Left colon (tissue), 2 donors: Measurements from ENCODE around the gene RPL22. TPM values are rescaled to one million over a fixed set of nuclear protein-coding genes. Genes with fewer than 3 reads are reported as not detected.

Experiments
- ATAC-seq: fragments of 200-7000 bp; cut with Tn5 transposase; one replicate; pipeline ENCODE4 v1.9.1; 2020; ENCODE audit warnings: mild to moderate bottlenecking, moderate library complexity
- DNase-seq, 2 donors: peaks; one replicate each; pipeline ENCODE4 v3.0.0-alpha.2; 2020
- intact Hi-C, 2 donors: fragments of 100-400 bp; cut with DNase I in 1 of 2; cut with micrococcal nuclease in 1 of 2; formaldehyde crosslinking; loops; one replicate each; pipeline versions ENCODE4 v1.11.2 to v1.14.0; 2022; cut with DNase I, micrococcal nuclease
- total RNA-seq, 2 donors: library from RNA; stranded (reverse); fragmentation: NEBNext Ultra II Directional; extraction: Animal tissue kit (Norgen Biotek cat#: 25700); gene quantifications; one replicate each; pipeline ENCODE4 v1.2.1, GENCODE V29; 2021
- donor health status: DM: no; HTN: no; CAD: no.
- donor health status: DM: yes; HTN: yes; CAD: no.

Gene RPL22
- total RNA-seq, 2 donors from 2014 or later = 297 to 352 TPM

GRCh38 chr1:6166221-6166620 is 33.2 kb downstream of the RPL22 start:
- ATAC-seq = no peak
- intact Hi-C loops = no loop called here
- DNase-seq = no peak

- intact Hi-C loops = no loop called here
- no peak for DNase-seq
Measured at GRCh38 chr1:6165441-6165985, 33.9 kb downstream of the RPL22 start.

GRCh38 chr1:6165027-6165426 is 34.4 kb downstream of the RPL22 start:
- no peak for DNase-seq
- ATAC-seq = no peak
- intact Hi-C loops = no loop called here

More at GRCh38 chr1:6165441-6165985, 33.9 kb downstream of the RPL22 start:
- ATAC-seq = no peak

GRCh38 chr1:6163973-6164617 is 35.3 kb downstream of the RPL22 start:
- ATAC-seq (no peak), DNase-seq (no peak)
- intact Hi-C loops = no loop called here

GRCh38 chr1:6163191-6163972 is 36.0 kb downstream of the RPL22 start:
- no peak for DNase-seq
- intact Hi-C loops = no loop called here
- ATAC-seq = no peak

GRCh38 chr1:6162773-6163172 is 36.6 kb downstream of the RPL22 start:
- ATAC-seq (no peak), DNase-seq (no peak)
- intact Hi-C loops = no loop called here

GRCh38 chr1:6162341-6162740 is 37.1 kb downstream of the RPL22 start:
- DNase-seq = no peak
- intact Hi-C loops = no loop called here
- ATAC-seq = no peak

- DNase-seq (no peak), ATAC-seq (no peak)
- intact Hi-C loops = no loop called here
Measured at GRCh38 chr1:6158181-6158580, 41.2 kb downstream of the RPL22 start.

GRCh38 chr1:6157528-6158174 is 41.7 kb downstream of the RPL22 start:
- peak; percentile 20 to 44 for DNase-seq
- peak; percentile 91 for ATAC-seq
- intact Hi-C loops = no loop called here

- intact Hi-C loops = no loop called here
- no peak for DNase-seq
- ATAC-seq = peak; percentile 43
Measured at GRCh38 chr1:6157132-6157527, 42.3 kb downstream of the RPL22 start.

GRCh38 chr1:6154525-6155319 is 44.7 kb downstream of the RPL22 start:
- ATAC-seq (no peak), DNase-seq (no peak)
- intact Hi-C loops = no loop called here

GRCh38 chr1:6152882-6153281 is 46.5 kb downstream of the RPL22 start:
- intact Hi-C loops = no loop called here
- ATAC-seq = no peak
- DNase-seq = no peak

- no peak for ATAC-seq
- DNase-seq = no peak
Measured at GRCh38 chr1:6152181-6152580, 47.2 kb downstream of the RPL22 start.

GRCh38 chr1:6151291-6151822 is 48.0 kb downstream of the RPL22 start:
- ATAC-seq = no peak

More at GRCh38 chr1:6152181-6152580, 47.2 kb downstream of the RPL22 start:
- intact Hi-C loops = no loop called here

GRCh38 chr1:6150006-6150938 is 49.1 kb downstream of the RPL22 start:
- no peak for ATAC-seq
- intact Hi-C loops = no loop called here
- DNase-seq = no peak

More at GRCh38 chr1:6151291-6151822, 48.0 kb downstream of the RPL22 start:
- intact Hi-C loops = no loop called here
- no peak for DNase-seq

GRCh38 chr1:6149597-6149996 is 49.8 kb downstream of the RPL22 start:
- intact Hi-C loops = no loop called here
- DNase-seq (no peak), ATAC-seq (no peak)

GRCh38 chr1:6148497-6149241 is 50.7 kb downstream of the RPL22 start:
- DNase-seq (peak; percentile 49 to 70), ATAC-seq (peak; percentile 96)
- intact Hi-C loops = no loop called here
